Measurements from ENCODE around the gene MESP2.

Gene MESP2

GRCh38 chr15:89776274-89777072, at the start of gene MESP2:
Gene MESP2 (plus strand): TSS chr15:89776332. CDS start chr15:89776358, 26 bp downstream.
- peak; percentile 71 for DNase-seq

GRCh38 chr15:89728254-89728653, 47.9 kb upstream of the MESP2 start:
- DNase-seq = no peak

- no peak for DNase-seq
These were observed 44.9 kb upstream of the MESP2 start for GRCh38 chr15:89731275-89731674.

DNA sequence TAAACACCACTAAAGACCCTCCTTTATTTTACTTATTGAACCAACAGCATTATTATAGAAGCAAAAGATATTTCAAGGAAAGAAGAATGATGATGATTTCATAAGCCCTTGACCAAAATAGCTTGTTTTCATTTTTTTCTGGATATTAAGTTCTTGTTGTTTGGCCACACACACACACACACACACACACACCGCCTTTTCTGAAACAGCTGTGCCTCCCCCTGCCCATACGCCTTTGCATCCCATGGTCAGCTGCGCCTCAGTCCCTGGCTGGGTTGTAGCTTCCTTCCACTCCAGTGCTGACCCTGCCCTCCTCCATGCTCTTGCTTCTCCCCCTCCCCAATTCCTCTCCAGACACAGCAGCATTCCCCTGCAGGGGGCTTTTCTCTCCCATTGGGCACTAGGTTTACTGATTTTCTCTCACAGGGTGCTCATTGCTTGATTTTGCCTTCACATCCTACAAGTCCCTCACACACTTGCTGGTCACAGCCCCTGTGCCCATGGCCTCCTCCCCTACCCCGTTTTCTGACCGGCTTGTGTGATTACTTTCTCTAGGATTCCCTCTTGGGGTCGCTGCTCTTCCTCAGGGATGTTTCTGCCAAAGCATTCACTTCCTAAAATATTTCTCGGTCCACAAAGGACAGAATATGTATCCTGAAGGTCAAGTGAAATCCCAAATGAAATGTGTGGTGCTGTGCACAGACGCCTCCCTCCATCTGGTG, 43.5 kb upstream of the MESP2 start:
- DNase-seq = no peak

DNA sequence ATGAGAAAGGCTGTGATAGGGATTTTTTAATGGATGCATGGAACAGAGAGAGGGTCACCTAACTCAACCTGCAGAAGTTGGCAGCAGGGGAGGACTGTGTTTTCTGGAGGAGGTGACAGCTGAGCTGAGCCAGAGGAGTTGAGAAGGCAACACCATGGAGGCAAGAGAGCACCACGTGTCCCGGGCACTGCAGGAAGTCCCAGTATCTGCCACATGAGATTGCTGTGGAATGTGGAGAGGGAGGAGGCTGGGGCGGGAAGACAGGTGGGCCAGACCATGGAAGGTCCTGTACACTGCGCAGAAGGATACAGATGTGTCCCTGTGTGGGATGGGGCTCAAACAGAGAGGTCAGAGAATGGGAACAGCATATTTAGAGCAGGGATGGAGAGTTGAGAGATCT, 40.4 kb upstream of the MESP2 start:
- DNase-seq = no peak

DNA sequence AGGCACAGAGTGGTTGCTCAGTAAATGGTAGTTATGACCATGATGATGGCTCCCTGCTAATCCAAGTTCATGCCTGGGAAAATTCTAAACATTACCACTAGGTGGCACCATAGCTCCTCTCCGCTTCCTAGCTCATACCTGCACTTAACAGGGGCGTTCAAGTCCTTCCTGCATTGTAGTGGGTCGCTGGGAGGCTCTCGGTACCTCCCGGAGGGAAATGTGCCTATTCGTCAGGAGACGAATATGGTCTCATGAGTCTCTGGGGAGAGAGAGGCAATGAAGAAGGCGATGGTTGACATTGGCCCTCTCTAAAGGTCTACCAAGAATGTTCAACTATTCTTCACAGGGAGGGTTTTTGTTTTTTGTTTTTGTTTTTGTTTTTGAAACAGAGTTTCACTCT, 36.0 kb upstream of the MESP2 start:
- peak; percentile 78 for DNase-seq

- no peak for DNase-seq
These were observed 33.1 kb upstream of the MESP2 start for GRCh38 chr15:89743011-89743410.

DNA sequence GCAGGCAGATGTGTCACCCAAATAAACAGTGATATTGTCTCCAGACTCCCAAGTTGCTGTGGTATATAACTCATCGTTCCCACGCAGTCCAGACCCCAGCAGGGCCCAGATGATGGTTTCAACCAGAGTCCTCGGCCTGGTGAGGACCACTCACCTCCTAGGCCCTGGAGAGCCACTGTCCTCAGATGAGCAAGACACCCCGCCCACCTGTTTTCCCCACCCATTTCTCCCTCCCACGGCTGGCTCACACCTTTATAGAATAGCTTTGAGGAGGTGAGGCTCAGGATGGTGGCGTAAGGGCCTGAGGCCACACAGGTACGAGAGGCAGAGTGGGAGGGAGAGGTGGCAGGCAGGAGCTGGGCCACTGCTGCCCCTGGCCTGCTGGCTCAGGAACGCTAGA, 32.5 kb upstream of the MESP2 start:
- no peak for DNase-seq

- no peak for DNase-seq
These were observed 31.0 kb upstream of the MESP2 start for GRCh38 chr15:89745131-89745530.

GRCh38 chr15:89745768-89746167, 30.4 kb upstream of the MESP2 start:
- DNase-seq = no peak

DNA sequence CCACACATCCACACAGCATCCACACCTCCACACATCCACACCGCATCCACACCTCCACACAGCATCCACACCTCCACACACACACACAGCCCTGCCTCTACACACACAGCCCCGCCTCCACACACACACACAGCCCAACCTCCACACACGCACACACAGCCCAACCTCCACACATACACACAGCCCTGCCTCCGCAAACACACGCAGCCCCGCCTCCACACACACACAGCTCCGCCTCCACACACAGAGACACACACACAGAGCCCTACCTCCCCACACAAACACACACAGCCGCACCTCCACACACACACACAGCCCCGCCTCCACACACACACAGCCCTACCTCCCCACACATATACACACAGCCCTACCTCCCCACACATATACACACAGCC, 29.7 kb upstream of the MESP2 start:
- no peak for DNase-seq

DNA sequence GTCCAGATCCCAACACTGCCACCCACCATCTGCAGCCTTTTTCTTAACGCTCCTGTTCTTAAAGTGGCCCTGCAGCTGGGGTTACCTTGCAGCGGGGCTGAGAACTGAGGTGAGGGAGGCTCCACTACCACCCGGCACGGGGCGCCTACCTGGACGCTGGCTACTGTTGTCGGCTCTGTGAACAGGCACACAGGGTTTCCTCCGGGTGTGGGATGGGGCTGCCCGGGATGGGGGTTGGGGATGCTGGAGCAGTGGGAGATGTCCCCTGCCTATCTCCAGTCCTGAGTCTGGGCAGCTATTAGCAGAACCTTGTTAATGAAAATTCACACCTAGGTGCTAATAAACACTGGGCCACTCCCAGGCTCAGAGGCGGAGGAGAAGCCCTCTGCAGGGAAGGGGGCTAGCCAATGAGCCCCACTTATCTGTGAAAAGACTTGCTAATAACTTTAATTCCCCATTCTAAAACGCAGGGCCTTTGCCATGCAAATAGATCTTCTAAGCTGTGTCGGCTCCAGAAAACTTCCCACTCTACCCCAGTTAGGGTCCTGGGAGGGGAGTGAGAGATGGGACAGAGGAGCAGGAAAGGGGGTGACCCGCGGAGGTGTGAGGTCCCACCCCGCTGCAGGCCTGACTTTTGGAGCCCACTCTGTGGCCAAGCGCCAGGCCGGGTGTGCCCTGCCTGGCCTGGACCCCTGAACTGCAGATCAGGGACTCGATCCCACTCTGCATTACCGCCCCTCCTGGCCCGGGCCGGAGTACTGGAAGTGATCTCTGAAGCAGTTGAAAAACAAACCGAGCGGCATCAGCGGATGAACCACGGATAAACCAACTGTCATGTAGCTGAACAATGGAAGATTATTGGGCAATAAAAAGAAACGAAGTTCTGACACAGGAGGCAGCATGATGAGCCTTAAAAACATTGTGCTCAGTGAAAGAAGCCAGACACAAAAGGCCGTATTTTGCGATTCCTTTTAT, 28.1 kb upstream of the MESP2 start:
- DNase-seq = no peak

- DNase-seq = no peak
These were observed 27.1 kb upstream of the MESP2 start for GRCh38 chr15:89749054-89749453.

- no peak for DNase-seq
These were observed 26.6 kb upstream of the MESP2 start for GRCh38 chr15:89749526-89749925.

DNA sequence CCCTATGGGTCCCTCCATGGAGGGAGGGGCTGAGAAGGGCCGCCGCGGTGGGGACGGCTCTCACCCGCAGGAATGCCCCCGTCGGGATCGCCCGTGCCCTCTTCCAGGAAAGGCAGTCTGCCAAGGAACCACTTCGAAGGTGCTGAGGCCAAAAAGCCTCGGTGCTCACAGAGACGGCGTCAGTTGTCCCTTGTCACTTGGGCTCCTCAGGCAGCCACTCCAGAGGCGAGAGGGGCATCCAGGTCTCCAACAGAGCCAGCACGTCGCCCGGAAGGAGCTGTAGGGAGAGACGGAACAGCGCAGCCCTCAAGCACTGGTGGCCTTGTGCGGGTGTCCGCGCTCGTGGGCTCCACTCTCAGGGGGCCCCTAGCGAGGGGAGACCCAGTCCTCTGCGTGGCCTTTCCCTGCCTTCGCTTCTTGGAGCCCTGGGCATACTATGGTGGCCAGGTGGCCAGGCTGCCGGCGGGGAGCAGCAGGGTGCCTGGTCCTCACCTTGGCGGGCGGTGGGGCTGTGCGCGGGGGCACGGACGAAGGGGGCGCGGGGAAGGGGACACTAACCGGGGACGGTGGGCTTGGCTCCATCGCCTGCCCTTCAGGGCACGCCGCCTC, 26.1 kb upstream of the MESP2 start:
- peak; percentile 44 for DNase-seq

DNA sequence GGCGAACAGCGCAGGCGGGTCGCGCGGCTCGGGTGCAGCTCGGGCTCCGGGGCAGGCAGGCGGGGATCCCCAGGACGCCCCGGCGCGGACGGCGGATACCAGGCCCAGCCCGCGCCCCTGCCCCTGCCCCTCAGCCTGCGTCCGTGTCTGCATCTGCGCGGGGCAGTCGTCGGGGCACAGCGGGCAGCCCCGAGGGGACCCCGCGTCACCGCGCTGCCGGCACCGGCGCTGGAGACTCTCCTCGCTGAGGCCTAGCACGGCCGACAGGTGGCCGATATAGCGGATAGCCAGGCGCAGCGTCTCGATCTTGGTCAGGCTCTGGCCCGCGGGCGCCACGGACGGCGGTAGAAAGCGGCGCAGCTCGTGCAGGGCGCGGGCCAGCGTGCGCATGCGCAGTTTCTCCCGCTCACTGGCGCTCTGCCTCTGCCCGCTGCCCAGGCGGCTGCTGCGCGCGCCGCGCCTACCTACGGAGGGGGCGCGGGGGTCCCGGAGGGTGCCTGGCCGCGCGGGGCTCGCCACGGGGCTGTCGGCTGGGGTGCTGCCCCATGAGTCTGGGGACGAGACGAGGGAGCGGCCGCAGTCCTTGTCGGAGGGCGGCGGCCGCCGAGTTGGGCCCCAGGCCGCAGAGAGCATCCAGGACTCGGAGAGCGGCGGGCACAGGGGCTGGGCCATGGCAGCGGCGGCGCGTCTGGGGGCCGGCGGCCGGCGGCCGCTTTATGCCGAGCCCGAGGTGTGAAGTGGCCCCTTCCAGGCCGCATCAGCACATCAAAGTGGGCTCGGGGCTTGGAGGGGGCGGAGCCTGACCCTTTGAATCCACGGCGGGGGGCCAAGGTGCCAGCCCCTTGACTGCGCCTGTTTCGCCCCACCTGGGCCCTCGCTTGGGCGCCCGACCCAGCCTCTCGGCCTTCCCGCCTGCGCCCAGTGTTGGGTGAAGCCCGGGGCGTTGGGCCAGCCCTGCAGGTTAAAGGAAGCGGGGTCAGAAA, 25.3 kb upstream of the MESP2 start, which contains the start of gene MESP1:
TSS of gene MESP1 (minus strand) at position 690 of the 983 bp plus-strand sequence. CDS start at position 672, 18 bp downstream.
- DNase-seq = peak; percentile 91

DNA sequence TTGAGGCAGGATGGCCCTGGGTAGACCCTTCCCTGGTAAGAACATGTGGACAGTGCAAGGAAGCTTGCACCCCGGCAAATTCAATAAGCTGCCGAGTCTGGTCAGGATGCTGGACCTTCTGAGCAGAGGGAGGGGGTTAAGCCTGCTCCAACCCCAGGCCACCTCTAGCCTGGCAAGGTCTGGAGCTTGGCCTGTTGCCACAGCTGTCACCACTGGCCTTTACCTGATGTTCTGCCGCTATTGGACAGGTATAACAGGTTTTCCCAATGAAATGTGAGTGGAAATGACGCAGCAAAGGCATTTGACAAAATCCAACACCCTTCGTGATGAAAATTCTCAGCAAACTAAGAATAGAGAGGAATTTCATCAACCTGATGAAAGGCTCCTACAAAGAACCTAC, 24.4 kb upstream of the MESP2 start:
- DNase-seq = no peak

DNA sequence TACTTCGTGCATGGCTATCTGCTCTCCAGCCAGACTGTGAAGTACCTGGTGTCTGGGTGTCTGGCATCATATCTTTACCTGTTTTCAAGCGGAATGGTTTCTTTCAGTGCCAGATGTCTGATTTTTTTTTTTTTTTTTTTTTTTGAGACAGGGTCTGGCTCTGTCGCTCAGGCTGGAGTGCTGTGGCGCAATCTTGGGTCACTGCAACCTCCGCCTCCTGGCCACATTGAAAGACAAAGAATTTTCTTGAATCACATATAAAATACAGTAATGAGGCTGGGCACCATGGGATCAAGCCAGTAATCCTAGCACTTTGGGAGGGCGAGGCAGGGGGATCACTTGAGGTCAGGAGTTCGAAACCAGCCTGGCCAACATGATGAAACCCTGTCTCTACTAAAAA, 22.3 kb upstream of the MESP2 start:
- DNase-seq = no peak

DNA sequence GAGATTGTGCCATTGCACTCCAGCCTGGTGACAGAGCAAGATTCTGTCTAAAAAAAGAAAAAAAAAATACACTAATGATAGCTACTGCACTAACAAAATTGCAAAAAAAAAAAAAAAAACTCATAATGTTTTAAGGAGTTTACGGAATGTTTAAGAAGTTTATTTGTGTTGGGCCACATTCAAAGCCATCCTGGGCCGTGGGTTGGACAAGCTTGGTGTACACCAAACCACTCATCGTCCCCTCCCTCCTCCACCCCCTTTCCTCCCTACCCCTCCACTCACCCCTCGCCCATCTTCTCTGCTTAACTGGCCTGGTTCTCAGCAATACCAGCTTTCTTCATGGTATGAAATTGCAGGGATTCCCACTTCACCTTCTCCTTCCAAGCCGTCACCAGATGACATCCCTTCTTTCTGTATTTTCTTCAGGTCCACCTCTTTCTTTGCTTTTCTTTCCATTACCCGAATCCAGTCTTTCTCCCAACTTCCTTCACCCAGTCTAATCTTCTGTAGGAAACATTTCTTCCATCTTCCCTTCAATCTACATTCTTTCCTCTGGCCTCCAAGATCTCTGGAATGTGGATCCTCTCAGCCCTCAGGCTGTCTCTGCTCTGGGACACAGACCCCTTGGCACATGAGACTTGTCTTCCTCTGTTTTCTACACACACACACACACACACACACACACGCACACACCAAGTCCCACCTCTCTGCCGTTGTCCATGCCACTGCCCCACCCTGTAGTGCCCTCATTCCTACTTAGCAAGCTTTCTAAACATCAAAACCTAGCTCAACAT, 21.6 kb upstream of the MESP2 start:
- DNase-seq = no peak

DNA sequence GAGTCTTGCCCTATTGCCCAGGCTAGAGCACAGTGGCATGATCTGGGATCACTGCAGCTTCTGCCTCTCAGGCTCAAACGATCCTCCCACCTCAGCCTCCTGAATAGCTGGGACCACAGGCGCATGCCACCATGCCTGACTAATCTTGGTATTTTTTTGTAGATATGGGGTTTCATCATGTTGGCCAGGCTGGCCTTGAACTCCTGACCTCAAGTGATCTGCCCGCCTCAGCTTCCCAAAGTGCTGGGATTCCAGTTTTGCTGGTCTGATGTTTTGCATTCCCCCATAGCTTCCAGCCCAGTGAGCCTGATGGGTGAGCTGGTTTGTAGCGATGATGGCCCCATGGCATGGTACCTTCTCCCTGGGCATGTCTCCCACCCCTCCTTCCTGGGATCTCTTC, 20.4 kb upstream of the MESP2 start:
- no peak for DNase-seq

- no peak for DNase-seq
These were observed 19.2 kb upstream of the MESP2 start for GRCh38 chr15:89756897-89757296.

All from hematopoietic multipotent progenitor cell treated with erythropoietin and hydrocortisone succinate and interleukin-3 and kit ligand, for 8 days (in vitro differentiated cells).